ENCODE measurements around the gene BSPRY.

DNA sequence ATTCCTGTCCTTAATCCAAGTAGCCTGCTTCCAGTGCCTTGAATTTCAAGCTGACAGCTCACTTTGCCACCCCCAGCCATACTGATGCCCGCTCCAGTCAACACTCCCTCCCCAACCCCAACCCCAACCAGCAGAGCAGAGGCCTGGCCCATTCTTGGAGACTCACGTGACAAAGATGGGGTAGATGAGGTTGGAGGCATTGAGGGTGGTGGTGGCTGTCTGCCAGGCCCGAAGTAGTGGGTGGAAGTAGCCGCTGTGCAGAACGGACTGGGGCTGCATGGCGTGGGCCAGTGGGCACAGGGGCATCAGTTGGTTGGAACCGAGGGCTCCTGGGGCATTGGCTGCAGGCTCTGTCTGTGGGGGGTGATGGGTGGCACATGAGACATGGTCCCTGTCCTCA lies 43.9 kb downstream of the BSPRY start:
- TF ChIP-seq SIN3A (IDR thresholded peaks at IDR 0.05; ENCODE audit: borderline replicate concordance, insufficient read depth, low read depth, low read length), result no peak
- TF ChIP-seq, protein P1, sequence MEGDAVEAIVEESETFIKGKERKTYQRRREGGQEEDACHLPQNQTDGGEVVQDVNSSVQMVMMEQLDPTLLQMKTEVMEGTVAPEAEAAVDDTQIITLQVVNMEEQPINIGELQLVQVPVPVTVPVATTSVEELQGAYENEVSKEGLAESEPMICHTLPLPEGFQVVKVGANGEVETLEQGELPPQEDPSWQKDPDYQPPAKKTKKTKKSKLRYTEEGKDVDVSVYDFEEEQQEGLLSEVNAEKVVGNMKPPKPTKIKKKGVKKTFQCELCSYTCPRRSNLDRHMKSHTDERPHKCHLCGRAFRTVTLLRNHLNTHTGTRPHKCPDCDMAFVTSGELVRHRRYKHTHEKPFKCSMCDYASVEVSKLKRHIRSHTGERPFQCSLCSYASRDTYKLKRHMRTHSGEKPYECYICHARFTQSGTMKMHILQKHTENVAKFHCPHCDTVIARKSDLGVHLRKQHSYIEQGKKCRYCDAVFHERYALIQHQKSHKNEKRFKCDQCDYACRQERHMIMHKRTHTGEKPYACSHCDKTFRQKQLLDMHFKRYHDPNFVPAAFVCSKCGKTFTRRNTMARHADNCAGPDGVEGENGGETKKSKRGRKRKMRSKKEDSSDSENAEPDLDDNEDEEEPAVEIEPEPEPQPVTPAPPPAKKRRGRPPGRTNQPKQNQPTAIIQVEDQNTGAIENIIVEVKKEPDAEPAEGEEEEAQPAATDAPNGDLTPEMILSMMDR (IDR thresholded peaks at IDR 0.05), result no peak
